ACHN (cell line): ENCODE results near the gene SS18.
A peak's percentile ranks its signal among the peaks of the same experiment; 100 is the strongest.

Experiments
- DNase-seq: peaks from one replicate; pipeline ENCODE4 v3.0.0-alpha.2; 2015
- in situ Hi-C: cut with HindIII; loops from 2 replicates; pipeline ENCODE4 v1.10.0; 2017; ENCODE audit warnings: low sequenced_read_pairs, low pct_ligation_motif_present, low pct_unique_long_range_greater_than_20kb

SS18 gene

GRCh38 chr18:26017929-26018328 is 72.5 kb downstream of the SS18 start:
- peak; percentile 17 for DNase-seq
- in situ Hi-C loops, result no loop called here

GRCh38 chr18:26014462-26014861 is 76.0 kb downstream of the SS18 start:
- in situ Hi-C loops, result no loop called here
- DNase-seq, result no peak

- in situ Hi-C loops, result no loop called here
- DNase-seq, result no peak
Observed at GRCh38 chr18:26008619-26009018, 81.8 kb downstream of the SS18 start.

- no peak for DNase-seq
- in situ Hi-C loops, result no loop called here
Observed at GRCh38 chr18:26008096-26008495, 82.3 kb downstream of the SS18 start.

GRCh38 chr18:26005950-26006349 is 84.5 kb downstream of the SS18 start:
- no peak for DNase-seq
- in situ Hi-C loops, result no loop called here

- in situ Hi-C loops, result no loop called here
- DNase-seq, result no peak
Observed at GRCh38 chr18:26004832-26005231, 85.6 kb downstream of the SS18 start.

- in situ Hi-C loops, result no loop called here
- no peak for DNase-seq
Observed at GRCh38 chr18:26003817-26004216, 86.6 kb downstream of the SS18 start.

- no peak for DNase-seq
- in situ Hi-C loops, result no loop called here
Observed at GRCh38 chr18:26003356-26003755, 87.1 kb downstream of the SS18 start.

GRCh38 chr18:26002375-26002910 is 88.0 kb downstream of the SS18 start:
- in situ Hi-C loops, result no loop called here
- no peak for DNase-seq

GRCh38 chr18:25998461-25998860 is 92.0 kb downstream of the SS18 start:
- DNase-seq, result no peak
- in situ Hi-C loops, result no loop called here

- DNase-seq, result no peak
- in situ Hi-C loops, result no loop called here
Observed at GRCh38 chr18:25992566-25992965, 97.8 kb downstream of the SS18 start.

GRCh38 chr18:25990473-25990872 is 99.9 kb downstream of the SS18 start:
- no peak for DNase-seq
- in situ Hi-C loops, result no loop called here

GRCh38 chr18:25985707-25986394 is 104.6 kb downstream of the SS18 start:
- in situ Hi-C loops, result no loop called here

GRCh38 chr18:25983730-25984129 is 106.7 kb downstream of the SS18 start:
- no peak for DNase-seq
- in situ Hi-C loops, result no loop called here

More at GRCh38 chr18:25985707-25986394, 104.6 kb downstream of the SS18 start:
- no peak for DNase-seq

GRCh38 chr18:25982961-25983360 is 107.5 kb downstream of the SS18 start:
- in situ Hi-C loops, result no loop called here
- no peak for DNase-seq

- in situ Hi-C loops, result no loop called here
- DNase-seq, result no peak
Observed at GRCh38 chr18:25982153-25982552, 108.3 kb downstream of the SS18 start.

- in situ Hi-C loops, result no loop called here
- no peak for DNase-seq
Observed at GRCh38 chr18:25979369-25980040, 110.9 kb downstream of the SS18 start.

GRCh38 chr18:25976554-25976953 is 113.9 kb downstream of the SS18 start:
- peak; percentile 2 for DNase-seq
- in situ Hi-C loops, result no loop called here

- no peak for DNase-seq
- in situ Hi-C loops, result no loop called here
Observed at GRCh38 chr18:25974630-25975077, 115.8 kb downstream of the SS18 start.
